ENCODE results near the gene AAK1.
A peak's percentile ranks its signal among the peaks of the same experiment; 100 is the strongest.

Gene AAK1

DNA sequence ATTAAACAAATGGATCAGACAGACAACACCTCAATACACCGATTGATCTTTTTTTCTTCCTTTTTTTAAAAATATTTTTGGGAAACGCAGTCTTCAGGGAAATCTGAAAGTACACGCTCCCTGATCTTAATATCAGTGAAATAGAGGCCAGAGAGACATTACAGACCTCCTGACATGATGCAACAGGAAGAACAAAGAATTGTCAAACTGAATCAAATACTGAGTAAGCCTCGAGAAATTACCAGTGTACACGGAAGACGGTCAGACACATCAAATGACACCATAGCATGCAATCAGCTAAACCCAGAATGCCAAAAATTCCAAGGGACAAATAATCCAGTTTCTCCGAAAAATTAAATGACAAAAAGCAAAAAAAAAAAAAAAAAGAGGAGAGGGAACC, 126.1 kb downstream of the AAK1 start:
- TF ChIP-seq, protein P1, sequence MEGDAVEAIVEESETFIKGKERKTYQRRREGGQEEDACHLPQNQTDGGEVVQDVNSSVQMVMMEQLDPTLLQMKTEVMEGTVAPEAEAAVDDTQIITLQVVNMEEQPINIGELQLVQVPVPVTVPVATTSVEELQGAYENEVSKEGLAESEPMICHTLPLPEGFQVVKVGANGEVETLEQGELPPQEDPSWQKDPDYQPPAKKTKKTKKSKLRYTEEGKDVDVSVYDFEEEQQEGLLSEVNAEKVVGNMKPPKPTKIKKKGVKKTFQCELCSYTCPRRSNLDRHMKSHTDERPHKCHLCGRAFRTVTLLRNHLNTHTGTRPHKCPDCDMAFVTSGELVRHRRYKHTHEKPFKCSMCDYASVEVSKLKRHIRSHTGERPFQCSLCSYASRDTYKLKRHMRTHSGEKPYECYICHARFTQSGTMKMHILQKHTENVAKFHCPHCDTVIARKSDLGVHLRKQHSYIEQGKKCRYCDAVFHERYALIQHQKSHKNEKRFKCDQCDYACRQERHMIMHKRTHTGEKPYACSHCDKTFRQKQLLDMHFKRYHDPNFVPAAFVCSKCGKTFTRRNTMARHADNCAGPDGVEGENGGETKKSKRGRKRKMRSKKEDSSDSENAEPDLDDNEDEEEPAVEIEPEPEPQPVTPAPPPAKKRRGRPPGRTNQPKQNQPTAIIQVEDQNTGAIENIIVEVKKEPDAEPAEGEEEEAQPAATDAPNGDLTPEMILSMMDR (IDR thresholded peaks at IDR 0.05; ENCODE audit: insufficient read depth, missing control alignments), result no peak
- DNase-seq (ENCODE audit: insufficient read length, low spot score) (no peak), FAIRE-seq (no peak)

DNA sequence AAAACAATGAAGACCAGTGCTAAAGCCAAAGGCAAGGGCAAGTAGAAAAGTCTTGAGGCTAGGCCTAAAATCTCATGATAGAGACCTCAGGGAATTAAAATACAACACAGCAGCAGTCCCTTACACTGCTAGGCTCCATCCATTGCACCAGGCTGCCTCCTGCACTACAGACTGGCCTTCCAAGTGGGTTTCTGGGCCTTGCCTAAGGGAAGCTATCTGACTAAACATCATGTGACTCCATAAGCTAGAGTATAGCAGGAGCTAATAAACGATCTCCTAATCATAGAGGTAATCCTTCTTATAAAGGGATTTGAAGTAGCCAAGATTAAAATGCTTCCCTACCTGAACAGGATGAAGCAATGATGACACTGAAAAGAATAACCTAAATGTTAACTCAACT, 128.7 kb downstream of the AAK1 start:
- TF ChIP-seq, protein P1 (IDR thresholded peaks at IDR 0.05; ENCODE audit: insufficient read depth, missing control alignments), result no peak
- DNase-seq (ENCODE audit: insufficient read length, low spot score) (peak; percentile 63), FAIRE-seq (peak; percentile 82)

DNA sequence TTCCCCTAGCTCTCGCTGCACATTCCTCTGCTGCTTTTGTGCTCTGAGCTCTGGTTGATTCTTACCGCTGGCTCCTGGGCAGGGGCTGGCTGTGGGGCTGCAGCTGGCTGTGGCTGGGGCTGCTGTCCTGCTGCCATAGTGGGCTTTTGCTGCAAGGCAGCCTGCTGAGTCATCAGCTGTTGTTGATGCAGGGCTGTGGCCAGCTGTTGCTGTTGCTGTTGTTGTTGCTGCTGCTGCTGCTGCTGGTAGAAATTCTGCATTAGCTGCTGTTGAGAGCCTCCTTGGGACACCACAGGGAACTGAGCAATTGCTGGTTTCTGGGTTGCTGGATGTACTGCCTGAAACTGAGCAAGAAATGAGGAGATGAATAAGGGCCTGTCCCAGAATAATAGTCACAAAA, 129.1 kb downstream of the AAK1 start:
- TF ChIP-seq, protein P1 (IDR thresholded peaks at IDR 0.05; ENCODE audit: insufficient read depth, missing control alignments), result no peak
- FAIRE-seq (no peak), DNase-seq (ENCODE audit: insufficient read length, low spot score) (no peak)

DNA sequence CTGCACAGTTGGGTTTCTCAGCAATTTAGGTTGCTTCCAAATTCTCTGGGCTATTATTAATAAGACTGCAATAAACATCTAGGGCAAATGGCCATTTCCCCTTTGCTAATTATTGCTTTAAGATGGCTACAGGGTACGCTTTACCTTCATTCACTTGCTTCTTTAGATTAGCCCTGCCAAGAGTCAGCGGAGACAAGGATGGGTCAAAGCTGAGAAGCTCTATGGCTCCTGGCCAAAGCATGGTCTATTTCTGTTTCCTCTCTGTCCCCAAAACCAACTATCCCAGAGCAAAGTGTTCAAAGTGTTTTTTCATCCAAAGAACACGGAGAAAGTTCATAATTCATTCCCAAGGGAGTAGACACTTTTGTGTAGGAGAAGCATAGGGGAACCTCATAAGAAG, 131.1 kb downstream of the AAK1 start:
- DNase-seq (ENCODE audit: insufficient read length, low spot score) (no peak), FAIRE-seq (no peak)
- TF ChIP-seq, protein P1 (IDR thresholded peaks at IDR 0.05; ENCODE audit: insufficient read depth, missing control alignments), result no peak

DNA sequence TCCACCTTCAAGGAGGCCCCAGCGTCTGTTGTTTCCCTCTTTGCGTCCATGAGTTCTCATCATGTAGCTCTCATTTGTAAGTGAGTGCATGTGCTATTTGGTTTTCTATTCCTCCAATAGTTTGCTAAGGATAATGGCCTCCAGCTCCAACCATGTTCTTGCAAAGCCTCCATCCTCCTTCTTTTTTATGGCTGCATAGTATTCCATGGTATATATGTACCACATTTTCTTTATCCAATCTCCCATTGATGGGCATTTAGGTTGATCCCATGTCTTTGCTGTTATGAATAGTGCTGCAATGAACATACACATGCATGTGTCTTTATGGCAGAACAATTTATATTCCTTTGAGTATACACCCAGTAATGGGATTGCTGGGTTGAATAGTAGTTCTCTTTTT, 133.3 kb downstream of the AAK1 start:
- DNase-seq (ENCODE audit: insufficient read length, low spot score), result no peak
- no peak for FAIRE-seq
- TF ChIP-seq, protein P1 (IDR thresholded peaks at IDR 0.05; ENCODE audit: insufficient read depth, missing control alignments), result no peak

DNA sequence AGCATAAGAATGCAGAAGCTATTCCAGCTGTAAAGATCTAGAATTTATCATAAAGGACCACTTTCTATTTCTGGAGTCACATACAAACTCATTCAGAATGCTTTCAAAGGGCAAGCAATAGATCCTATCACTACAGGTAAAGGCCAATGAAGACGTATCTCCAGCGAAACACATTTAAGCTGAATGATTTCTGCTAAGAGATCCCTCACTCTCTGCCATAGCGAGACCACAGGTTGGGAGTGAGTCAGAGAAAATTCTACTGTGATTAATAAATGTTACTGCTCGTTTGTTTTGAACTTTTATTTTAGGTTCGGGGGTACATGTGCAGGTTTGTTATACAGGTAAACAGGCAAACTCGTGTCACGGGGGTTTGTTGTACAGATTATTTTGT, 133.8 kb downstream of the AAK1 start:
- FAIRE-seq (no peak), DNase-seq (ENCODE audit: insufficient read length, low spot score) (no peak)
- TF ChIP-seq, protein P1 (IDR thresholded peaks at IDR 0.05; ENCODE audit: insufficient read depth, missing control alignments), result no peak

DNA sequence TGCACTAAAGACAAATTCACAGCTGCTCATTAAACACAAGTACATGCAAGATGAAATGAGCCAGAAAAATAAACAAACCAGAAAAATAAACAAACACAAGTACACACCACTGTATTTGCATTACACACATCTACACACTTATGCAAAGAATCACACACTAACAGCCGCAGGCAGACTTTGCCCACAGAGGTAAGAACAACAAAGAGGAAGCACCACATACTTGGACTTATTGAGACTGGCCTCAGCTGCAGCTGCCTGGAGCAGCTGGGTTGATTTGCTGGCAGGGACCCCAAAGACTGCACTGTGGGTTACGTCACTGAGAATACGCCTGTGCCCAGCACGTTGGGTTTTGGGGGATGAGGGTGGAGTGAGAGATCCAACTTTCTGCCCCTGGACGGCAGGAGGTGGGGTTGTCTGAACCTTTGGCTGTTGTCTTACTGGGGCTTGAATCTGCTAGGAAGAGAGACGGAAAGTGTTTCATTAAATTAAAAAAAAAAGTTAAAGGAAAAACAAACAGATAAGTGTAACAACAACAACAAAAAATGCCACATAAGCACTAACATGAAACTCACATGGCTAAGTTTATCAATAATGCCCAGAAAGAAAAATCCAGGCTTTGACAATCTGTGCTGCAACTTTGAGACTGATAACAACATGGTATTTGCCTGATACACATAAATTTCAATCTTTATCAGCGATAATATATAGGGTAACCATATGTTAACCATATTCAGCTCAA, 134.4 kb downstream of the AAK1 start:
- FAIRE-seq (no peak), DNase-seq (ENCODE audit: insufficient read length, low spot score) (no peak)
- TF ChIP-seq, protein P1 (IDR thresholded peaks at IDR 0.05; ENCODE audit: insufficient read depth, missing control alignments), result no peak
